ENCODE data around the gene TMEFF2.

- TF ChIP-seq CTCF (conservative IDR thresholded peaks at IDR 0.05; ENCODE audit: low read length) (no peak), EZH2phosphoT487 (IDR thresholded peaks at IDR 0.05; ENCODE audit: borderline replicate concordance, low read depth, low read length) (no peak)
Measured at GRCh38 chr2:192145496-192145895, 49.2 kb downstream of the TMEFF2 start.
